ENCODE results near the gene STAMBP.

DNA sequence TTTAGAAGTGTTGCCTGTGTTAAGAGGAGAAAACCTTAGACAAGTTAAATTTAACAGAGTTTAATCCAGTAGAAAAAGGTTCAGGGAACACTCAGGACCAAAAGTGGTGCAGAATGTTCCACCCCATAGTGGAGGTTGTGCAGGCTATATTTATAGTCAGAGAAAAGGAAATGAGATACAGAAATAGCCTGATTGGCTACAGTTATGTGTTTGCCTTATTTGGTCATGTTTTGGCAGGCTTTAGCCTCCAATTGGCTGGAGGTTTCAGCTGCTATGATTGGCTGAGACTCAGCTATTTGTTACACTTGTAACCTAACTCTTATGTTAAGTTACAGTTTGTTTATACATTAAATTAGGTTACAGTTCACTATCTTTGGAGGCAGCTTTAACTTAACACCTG, 4.2 kb downstream of the STAMBP start:
- TF ChIP-seq, protein P1, sequence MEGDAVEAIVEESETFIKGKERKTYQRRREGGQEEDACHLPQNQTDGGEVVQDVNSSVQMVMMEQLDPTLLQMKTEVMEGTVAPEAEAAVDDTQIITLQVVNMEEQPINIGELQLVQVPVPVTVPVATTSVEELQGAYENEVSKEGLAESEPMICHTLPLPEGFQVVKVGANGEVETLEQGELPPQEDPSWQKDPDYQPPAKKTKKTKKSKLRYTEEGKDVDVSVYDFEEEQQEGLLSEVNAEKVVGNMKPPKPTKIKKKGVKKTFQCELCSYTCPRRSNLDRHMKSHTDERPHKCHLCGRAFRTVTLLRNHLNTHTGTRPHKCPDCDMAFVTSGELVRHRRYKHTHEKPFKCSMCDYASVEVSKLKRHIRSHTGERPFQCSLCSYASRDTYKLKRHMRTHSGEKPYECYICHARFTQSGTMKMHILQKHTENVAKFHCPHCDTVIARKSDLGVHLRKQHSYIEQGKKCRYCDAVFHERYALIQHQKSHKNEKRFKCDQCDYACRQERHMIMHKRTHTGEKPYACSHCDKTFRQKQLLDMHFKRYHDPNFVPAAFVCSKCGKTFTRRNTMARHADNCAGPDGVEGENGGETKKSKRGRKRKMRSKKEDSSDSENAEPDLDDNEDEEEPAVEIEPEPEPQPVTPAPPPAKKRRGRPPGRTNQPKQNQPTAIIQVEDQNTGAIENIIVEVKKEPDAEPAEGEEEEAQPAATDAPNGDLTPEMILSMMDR (optimal IDR thresholded peaks at IDR 0.05 in 1 of 3, IDR thresholded peaks at IDR 0.05 in 1 of 3, conservative IDR thresholded peaks at IDR 0.05 in 1 of 3; ENCODE audit: extremely low read depth in 1 of 3, insufficient read depth in 2 of 3, low read length in 3 of 3): no peak
- no peak for TF ChIP-seq EZH2 (IDR thresholded peaks at IDR 0.05; ENCODE audit: low read length)
